Upper lobe of left lung (tissue), 4 donors: ENCODE measurements around the gene PTPN12.

Experiments used
- CTCF ChIP-seq, 6 experiments: fragments of 450-650 bp in 4 of 6; fragments of 200-600 bp in 2 of 6; sonication (generic) in 2 of 6; IDR thresholded peaks; one replicate each; pipeline ENCODE4 v1.5.1; 2016 to 2019; ENCODE audit warnings: antibody characterized with exemption in 6 of 6
- EP300 ChIP-seq, 4 donors: sonication (generic); formaldehyde crosslinking; IDR thresholded peaks; one replicate each; pipeline ENCODE4 v1.5.1; 2017; ENCODE audit warnings: antibody characterized with exemption in 4 of 4, control low read depth in 2 of 4

- TF ChIP-seq EP300 (IDR thresholded peaks at IDR 0.05) (no peak), CTCF (IDR thresholded peaks at IDR 0.05) (no peak)
These were observed 146.9 kb downstream of the PTPN12 start for GRCh38 chr7:77684030-77684429.
